GM12874 (cell line): ENCODE data around the gene GSTM5.

Source experiments
- CTCF ChIP-seq: IDR thresholded peaks from 2 replicates; pipeline ENCODE4 v1.5.1; 2011; ENCODE audit warnings: low read depth, mild to moderate bottlenecking, control low read depth, low read length, moderate library complexity; ENCODE audit not compliant: insufficient read depth

GSTM5 gene

GRCh38 chr1:109713636-109714035 is 1.6 kb downstream of the GSTM5 start:
- no peak for TF ChIP-seq CTCF

GRCh38 chr1:109714661-109715372 is 2.8 kb downstream of the GSTM5 start:
- TF ChIP-seq CTCF = no peak

GRCh38 chr1:109716121-109716520 is 4.1 kb downstream of the GSTM5 start:
- no peak for TF ChIP-seq CTCF

- TF ChIP-seq CTCF = no peak
Observed at GRCh38 chr1:109716570-109717090, 4.6 kb downstream of the GSTM5 start.

- no peak for TF ChIP-seq CTCF
Observed at GRCh38 chr1:109717729-109718128, 5.7 kb downstream of the GSTM5 start.

GRCh38 chr1:109718495-109718894 is 6.4 kb downstream of the GSTM5 start:
- no peak for TF ChIP-seq CTCF

GRCh38 chr1:109719337-109719837 is 7.3 kb downstream of the GSTM5 start:
- TF ChIP-seq CTCF = no peak
